ENCODE measurements around the gene ATXN7L3. TPM values are rescaled to one million over a fixed set of nuclear protein-coding genes. Genes with fewer than 3 reads are reported as not detected.

Gene ATXN7L3
- total RNA-seq, 1 experiment from 2014 or later = 65.7 TPM

GRCh38 chr17:44171931-44172455, 27.7 kb downstream of the ATXN7L3 start:
- POLR2A ChIA-PET = interaction anchor here (0.9 to 3.4 kb wide), 4 partner anchors 12 to 85 kb away, joined by 3 to 13 read pairs (median 4); partner anchors contain the start of gene TMUB2
- H3K36me3 Mint-ChIP-seq (ENCODE audit: insufficient read depth, unreplicated experiment) = peaks cover 11% of the 10 kb centered on the region
- no peaks in the 10 kb centered on the region for H3K27me3 Mint-ChIP-seq (ENCODE audit: insufficient read depth, unreplicated experiment)
- CTCF ChIA-PET = interaction anchor here (0.6 to 1.1 kb wide), 6 partner anchors 31 to 411 kb away, joined by 3 to 4 read pairs (median 3); no protein-coding TSS in a partner anchor
- DNase-seq (ENCODE audit: unreplicated experiment) = no peak
- no peak overlapping the region for H3K4me3 Mint-ChIP-seq (ENCODE audit: unreplicated experiment)
- intact Hi-C loops (cut with micrococcal nuclease) = no loop called here
- H3K27ac Mint-ChIP-seq (ENCODE audit: low read depth, unreplicated experiment) = no peak overlapping the region
- peaks cover 11% of the 10 kb centered on the region for H3K4me1 Mint-ChIP-seq (ENCODE audit: insufficient read depth, unreplicated experiment)
- H3K9me3 Mint-ChIP-seq (ENCODE audit: unreplicated experiment) = no peaks in the 10 kb centered on the region
- BruUV-seq (replicated peaks) = no TSS peak
- TF ChIP-seq CTCF (IDR thresholded peaks at IDR 0.05; ENCODE audit: unreplicated experiment) = no peak

GRCh38 chr17:44170499-44171201, 29.0 kb downstream of the ATXN7L3 start, which contains the start of gene ASB16:
TSS of gene ASB16 (plus strand) at chr17:44170704. CDS start at chr17:44170790, 86 bp downstream.
- Mint-ChIP-seq H3K27me3 (ENCODE audit: insufficient read depth, unreplicated experiment) (no peaks in the 10 kb centered on the region), H3K4me3 (ENCODE audit: unreplicated experiment) (no peak within 1 kb of the TSS), H3K9me3 (ENCODE audit: unreplicated experiment) (no peaks in the 10 kb centered on the region), H3K36me3 (ENCODE audit: insufficient read depth, unreplicated experiment) (peaks cover 5% of the 10 kb centered on the region), H3K4me1 (ENCODE audit: insufficient read depth, unreplicated experiment) (peaks cover 11% of the 10 kb centered on the region), H3K27ac (ENCODE audit: low read depth, unreplicated experiment) (no peak within 1 kb of the TSS)
- TF ChIP-seq CTCF (IDR thresholded peaks at IDR 0.05; ENCODE audit: unreplicated experiment) = no peak
- no peak for DNase-seq (ENCODE audit: unreplicated experiment)
- POLR2A ChIA-PET = interaction anchor here (0.7 to 1.0 kb wide), 2 partner anchors 16 to 196 kb away, joined by 4 to 5 read pairs; partner anchors contain the start of gene TMUB2
- CTCF ChIA-PET = interaction anchor here (0.7 to 1.3 kb wide), 5 partner anchors 16 to 192 kb away, joined by 3 to 4 read pairs (median 3); partner anchors contain the start of gene TMUB2
- no TSS peak for BruUV-seq (replicated peaks)
- intact Hi-C loops (cut with micrococcal nuclease) = no loop called here

GRCh38 chr17:44170135-44170498, 29.6 kb downstream of the ATXN7L3 start:
- H3K4me1 Mint-ChIP-seq (ENCODE audit: insufficient read depth, unreplicated experiment) = peaks cover 11% of the 10 kb centered on the region
- DNase-seq (ENCODE audit: unreplicated experiment) = no peak
- BruUV-seq (replicated peaks) = no TSS peak
- H3K27ac Mint-ChIP-seq (ENCODE audit: low read depth, unreplicated experiment) = no peak overlapping the region
- H3K36me3 Mint-ChIP-seq (ENCODE audit: insufficient read depth, unreplicated experiment) = peaks cover 4% of the 10 kb centered on the region
- H3K4me3 Mint-ChIP-seq (ENCODE audit: unreplicated experiment) = no peak overlapping the region
- H3K27me3 Mint-ChIP-seq (ENCODE audit: insufficient read depth, unreplicated experiment) = no peaks in the 10 kb centered on the region
- H3K9me3 Mint-ChIP-seq (ENCODE audit: unreplicated experiment) = no peaks in the 10 kb centered on the region
- intact Hi-C loops (cut with micrococcal nuclease) = no loop called here
- ChIA-PET POLR2A (interaction anchor here (1.0 kb wide), 1 partner anchor 16 kb away, joined by 4 read pairs; the partner anchor contains the start of gene TMUB2), CTCF (interaction anchor here (0.6 to 3.8 kb wide), 8 partner anchors 16 to 193 kb away, joined by 3 to 33 read pairs (median 4); partner anchors contain the start of gene TMUB2)
- TF ChIP-seq CTCF (IDR thresholded peaks at IDR 0.05; ENCODE audit: unreplicated experiment) = no peak

Measured in MCF 10A (cell line).